Gastroesophageal sphincter (tissue), 3 donors: ENCODE measurements around the gene SPAAR.

Source experiments
- POLR2A ChIP-seq, 2 donors: fragments of 450-650 bp; IDR thresholded peaks; one replicate each; pipeline ENCODE4 v1.6.1; 2017; ENCODE audit warnings: antibody characterized with exemption in 2 of 2, mild to moderate bottlenecking in 2 of 2, moderate library complexity in 1 of 2
- TF ChIP-seq, protein P1 (sequence below), 4 experiments: fragments of 200-600 bp in 2 of 4; fragments of 450-650 bp in 2 of 4; sonication (generic) in 1 of 4; IDR thresholded peaks; one replicate each; pipeline ENCODE4 v1.5.1; 2017 to 2019; ENCODE audit warnings: antibody characterized with exemption in 4 of 4, mild to moderate bottlenecking in 2 of 4, moderate library complexity in 2 of 4

DNA sequence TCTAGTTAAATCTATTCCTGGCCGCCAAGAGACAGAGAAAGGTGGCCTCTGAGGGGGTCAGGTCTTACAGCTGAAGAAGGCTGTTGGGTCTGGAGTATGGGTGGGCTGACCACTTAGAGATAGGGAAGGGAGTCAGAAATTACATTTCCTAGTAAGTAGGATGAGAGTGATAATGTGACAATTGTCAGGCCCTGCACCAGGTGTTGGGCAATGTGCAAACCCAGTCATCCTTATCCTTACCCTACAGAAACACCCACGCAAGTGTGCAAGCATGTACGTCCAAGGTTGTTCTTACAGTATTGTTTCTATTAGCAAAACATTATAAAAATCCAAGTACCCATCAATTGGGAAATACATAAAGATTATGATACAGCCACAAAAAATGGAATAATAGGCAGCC is 9.5 kb downstream of the SPAAR start:
- TF ChIP-seq, protein P1, sequence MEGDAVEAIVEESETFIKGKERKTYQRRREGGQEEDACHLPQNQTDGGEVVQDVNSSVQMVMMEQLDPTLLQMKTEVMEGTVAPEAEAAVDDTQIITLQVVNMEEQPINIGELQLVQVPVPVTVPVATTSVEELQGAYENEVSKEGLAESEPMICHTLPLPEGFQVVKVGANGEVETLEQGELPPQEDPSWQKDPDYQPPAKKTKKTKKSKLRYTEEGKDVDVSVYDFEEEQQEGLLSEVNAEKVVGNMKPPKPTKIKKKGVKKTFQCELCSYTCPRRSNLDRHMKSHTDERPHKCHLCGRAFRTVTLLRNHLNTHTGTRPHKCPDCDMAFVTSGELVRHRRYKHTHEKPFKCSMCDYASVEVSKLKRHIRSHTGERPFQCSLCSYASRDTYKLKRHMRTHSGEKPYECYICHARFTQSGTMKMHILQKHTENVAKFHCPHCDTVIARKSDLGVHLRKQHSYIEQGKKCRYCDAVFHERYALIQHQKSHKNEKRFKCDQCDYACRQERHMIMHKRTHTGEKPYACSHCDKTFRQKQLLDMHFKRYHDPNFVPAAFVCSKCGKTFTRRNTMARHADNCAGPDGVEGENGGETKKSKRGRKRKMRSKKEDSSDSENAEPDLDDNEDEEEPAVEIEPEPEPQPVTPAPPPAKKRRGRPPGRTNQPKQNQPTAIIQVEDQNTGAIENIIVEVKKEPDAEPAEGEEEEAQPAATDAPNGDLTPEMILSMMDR (IDR thresholded peaks at IDR 0.05) = no peak
- no peak for TF ChIP-seq POLR2A (IDR thresholded peaks at IDR 0.05)
